ENCODE measurements around the gene MYL10. TPM values are rescaled to one million over a fixed set of nuclear protein-coding genes. Genes with fewer than 3 reads are reported as not detected.

Gene MYL10
- total and polyA plus RNA-seq, 2 of the 8 experiments (the other 6 are each of a cell fraction or from before 2014, with no cell fraction given), result 0.18 TPM; not detected in 1

GRCh38 chr7:101591504-101591903 is 37.6 kb downstream of the MYL10 start:
- Histone ChIP-seq H3K9me3 (ENCODE audit: insufficient read depth in 2 of 2, low read depth in 1 of 2, low read length in 1 of 2) (no peaks in the 10 kb centered on the region), H4K91ac (replicated peaks; ENCODE audit: insufficient read length, low read length) (no peak overlapping the region), H4K20me1 (replicated peaks in 1 of 2; ENCODE audit: control insufficient read depth in 1 of 2, insufficient read depth in 2 of 2, low read length in 2 of 2) (peaks cover 0 to 5% of the 10 kb centered on the region in 2 experiments), H3K4ac (replicated peaks; ENCODE audit: insufficient read length, low read depth, low read length) (no peak overlapping the region), H3K4me2 (ENCODE audit: insufficient read depth in 1 of 2, low read depth in 2 of 2, low read length in 2 of 2) (no peak overlapping the region), H3K23ac (ENCODE audit: insufficient read length) (no peak overlapping the region), H3K27me3 (replicated peaks in 1 of 4; ENCODE audit: control insufficient read depth in 3 of 4, extremely low read depth in 1 of 4, insufficient read depth in 3 of 4, low read length in 3 of 4) (no peaks in the 10 kb centered on the region; a peak in 1 of 7 replicates), H3K23me2 (ENCODE audit: low read depth, low read length) (peaks cover 5% of the 10 kb centered on the region; the same call in 1 of the 2 replicates), H2BK20ac (ENCODE audit: low read length) (no peak overlapping the region), H2BK15ac (ENCODE audit: low read length) (no peak overlapping the region), H3K14ac (ENCODE audit: insufficient read length) (no peak overlapping the region), H3K36me3 (ENCODE audit: control insufficient read depth in 2 of 4, insufficient read depth in 4 of 4, low read length in 3 of 4) (no peaks in the 10 kb centered on the region), H4K5ac (ENCODE audit: insufficient read length, low read depth, low read length) (no peak overlapping the region), H2BK120ac (replicated peaks; ENCODE audit: low read depth, low read length) (no peak overlapping the region), H2AK5ac (ENCODE audit: low read depth, low read length) (no peak overlapping the region), H3K9ac (replicated peaks in 1 of 4; ENCODE audit: extremely low read depth in 1 of 4, low read depth in 3 of 4, low read length in 3 of 4) (no peak overlapping the region), H3K79me1 (ENCODE audit: low read depth, low read length) (no peaks in the 10 kb centered on the region), H2BK5ac (ENCODE audit: low read depth, low read length) (no peak overlapping the region), H3K4me1 (replicated peaks in 1 of 4; ENCODE audit: control insufficient read depth in 3 of 4, insufficient read depth in 4 of 4, low read length in 3 of 4) (no peaks in the 10 kb centered on the region), H3K4me3 (ENCODE audit: extremely low read depth in 1 of 4, insufficient read depth in 2 of 4, low read depth in 3 of 4, low read length in 4 of 4) (no peak overlapping the region), H4K8ac (ENCODE audit: extremely low read depth, insufficient read depth, low read length) (no peak overlapping the region), H3K18ac (ENCODE audit: extremely low read depth, low read length) (no peak overlapping the region), H3K79me2 (ENCODE audit: control insufficient read depth in 1 of 2, insufficient read depth in 2 of 2, low read length in 2 of 2) (no peaks in the 10 kb centered on the region), H3K56ac (replicated peaks; ENCODE audit: insufficient read length, low read depth, low read length) (no peak overlapping the region), H2BK12ac (ENCODE audit: low read depth, low read length) (no peak overlapping the region), H2AFZ (ENCODE audit: low read length) (no peak overlapping the region), H3K27ac (ENCODE audit: low read depth, low read length) (no peak overlapping the region)
- ChIA-PET POLR2A (ENCODE audit: partially characterized antibody) (interaction anchor here (1.0 kb wide), 1 partner anchor 262 kb away, joined by 3 read pairs; no protein-coding TSS in a partner anchor), CTCF (ENCODE audit: partially characterized antibody) (interaction anchor here (2.7 kb wide), 1 partner anchor 11 kb away, joined by 8 read pairs; no protein-coding TSS in a partner anchor)
- no peak for DNase-seq (ENCODE audit: low read depth in 1 of 2, low spot score in 2 of 2)
- 88% methylated on average over 2 of the region's 2 CpGs; no CpG with 5 or more reads in 1 of the 2 experiments for WGBS, 2 experiments (ENCODE audit: extremely low coverage in 1 of 2, insufficient coverage in 1 of 2, insufficient read length in 1 of 2, insufficient replicate concordance in 2 of 2, low coverage in 1 of 2, low lambda C conversion rate in 2 of 2, missing lambda C conversion rate in 1 of 2)
- FAIRE-seq, result no peak
- TF ChIP-seq ZNF274 (IDR thresholded peaks at IDR 0.05; ENCODE audit: borderline replicate concordance, extremely low read depth, low read length), result no peak
